NCI-H345 treated with DMSO at 0.1 percent for 48 hours (cell line): Measurements from ENCODE around the gene SAMD4B.
"Not testable (repeated sequence)": the region's sequence is repeated elsewhere in the genome, so short reads cannot be mapped to it uniquely, and the experiment has no call there.

Experiments
- DNase-seq: peaks from one replicate; lab custom pipeline; 2025; ENCODE audit not compliant: unreplicated experiment; lab: John Stamatoyannopoulos, UW

Gene SAMD4B

GRCh38 chr19:39363901-39364457 is 21.8 kb downstream of the SAMD4B start:
- DNase-seq, result no peak

- DNase-seq, result no peak
Measured at GRCh38 chr19:39365531-39365930, 23.3 kb downstream of the SAMD4B start.

GRCh38 chr19:39369200-39369599 is 27.0 kb downstream of the SAMD4B start:
- no peak for DNase-seq

- DNase-seq, result no peak
Measured at GRCh38 chr19:39370735-39371134, 28.5 kb downstream of the SAMD4B start.

GRCh38 chr19:39372047-39372802 is 30.0 kb downstream of the SAMD4B start:
- DNase-seq, result no peak

- no peak for DNase-seq
Measured at GRCh38 chr19:39372941-39373340, 30.7 kb downstream of the SAMD4B start.

GRCh38 chr19:39375929-39376328 is 33.7 kb downstream of the SAMD4B start:
- DNase-seq, result no peak

GRCh38 chr19:39377373-39378362 is 35.4 kb downstream of the SAMD4B start:
- DNase-seq, result no peak

GRCh38 chr19:39379366-39379765 is 37.1 kb downstream of the SAMD4B start:
- DNase-seq, result not testable (repeated sequence)

- DNase-seq, result no peak
Measured at GRCh38 chr19:39379865-39380396, 37.7 kb downstream of the SAMD4B start.

- DNase-seq, result no peak
Measured at GRCh38 chr19:39380521-39381502, 38.6 kb downstream of the SAMD4B start.

GRCh38 chr19:39381910-39382611 is 39.8 kb downstream of the SAMD4B start:
- DNase-seq, result no peak

- no peak for DNase-seq
Measured at GRCh38 chr19:39382991-39383828, 41.0 kb downstream of the SAMD4B start.

- DNase-seq, result no peak
Measured at GRCh38 chr19:39384839-39385568, 42.8 kb downstream of the SAMD4B start.

- no peak for DNase-seq
Measured at GRCh38 chr19:39385629-39386411, 43.6 kb downstream of the SAMD4B start.

- DNase-seq, result no peak
Measured at GRCh38 chr19:39386557-39386956, 44.3 kb downstream of the SAMD4B start.

- no peak for DNase-seq
Measured at GRCh38 chr19:39388657-39389056, 46.4 kb downstream of the SAMD4B start.
